Activated CD8-positive, alpha-beta memory T cell treated with anti-CD3 and anti-CD28 coated beads, Interleukin-2, amount 50 U/mL, for 24 hours (primary cell): ENCODE data around the gene APBA2.

ENCODE experiments used
- DNase-seq: peaks from one replicate; pipeline ENCODE4 v3.0.0-alpha.2; 2020; ENCODE audit errors: extremely low read depth

The APBA2 gene

GRCh38 chr15:28983432-28984311, 97.9 kb downstream of the APBA2 start:
- DNase-seq, result no peak

- DNase-seq, result no peak
Observed at GRCh38 chr15:28984421-28985315, 98.9 kb downstream of the APBA2 start.

- no peak for DNase-seq
Observed at GRCh38 chr15:28985316-28985645, 99.5 kb downstream of the APBA2 start.

GRCh38 chr15:28985691-28986090, 99.9 kb downstream of the APBA2 start:
- no peak for DNase-seq

- no peak for DNase-seq
Observed at GRCh38 chr15:28986108-28986507, 100.3 kb downstream of the APBA2 start.

GRCh38 chr15:28986726-28987125, 101.0 kb downstream of the APBA2 start:
- DNase-seq, result no peak

GRCh38 chr15:28987337-28987736, 101.6 kb downstream of the APBA2 start:
- DNase-seq, result no peak

GRCh38 chr15:28989239-28989830, 103.6 kb downstream of the APBA2 start:
- no peak for DNase-seq

- no peak for DNase-seq
Observed at GRCh38 chr15:28989896-28990295, 104.1 kb downstream of the APBA2 start.

- no peak for DNase-seq
Observed at GRCh38 chr15:28990390-28990789, 104.6 kb downstream of the APBA2 start.

GRCh38 chr15:28991236-28992171, 105.7 kb downstream of the APBA2 start:
- DNase-seq, result no peak

GRCh38 chr15:28992336-28992864, 106.6 kb downstream of the APBA2 start:
- no peak for DNase-seq

GRCh38 chr15:28993051-28993719, 107.4 kb downstream of the APBA2 start:
- no peak for DNase-seq

GRCh38 chr15:28993720-28994053, 107.9 kb downstream of the APBA2 start:
- no peak for DNase-seq

- DNase-seq, result no peak
Observed at GRCh38 chr15:28994142-28994830, 108.5 kb downstream of the APBA2 start.

GRCh38 chr15:28994831-28995596, 109.2 kb downstream of the APBA2 start:
- no peak for DNase-seq

GRCh38 chr15:28995705-28996104, 109.9 kb downstream of the APBA2 start:
- DNase-seq, result no peak

- DNase-seq, result no peak
Observed at GRCh38 chr15:28996289-28996688, 110.5 kb downstream of the APBA2 start.

GRCh38 chr15:28996953-28997352, 111.2 kb downstream of the APBA2 start:
- DNase-seq, result no peak
